Caco-2 (cell line): Measurements from ENCODE around the gene NEGR1. TPM values are rescaled to one million over a fixed set of nuclear protein-coding genes. Genes with fewer than 3 reads are reported as not detected.

Source experiments
- BruUV-seq: library from RNA; stranded (reverse); fragments of 400-500 nt; replicated peaks from 2 replicates; lab custom pipeline; 2021; lab: Mats Ljungman, UMichigan
- CTCF ChIA-PET: fragments of 300-600 bp; sonication (Branson Sonifier 250); formaldehyde crosslinking; loops from one replicate; lab custom pipeline; 2022; ENCODE audit warnings: antibody characterized with exemption; lab: Charles Lee
- POLR2A ChIA-PET: fragments of 300-600 bp; sonication (Branson Sonifier 250); formaldehyde crosslinking; loops from one replicate; lab custom pipeline; 2022; ENCODE audit warnings: antibody characterized with exemption; lab: Charles Lee
- DNase-seq, 2 experiments: peaks; one replicate each; pipeline versions ENCODE4 v3.0.0 to v3.0.0-alpha.2; 2020 to 2022
- H3K27me3 ChIP-seq: replicated peaks from 2 replicates; pipeline ENCODE4 v1.6.0; 2011; ENCODE audit warnings: low read length; ENCODE audit not compliant: control insufficient read depth, insufficient read depth
- H3K36me3 ChIP-seq: 2 replicates; pipeline ENCODE4 v1.5.1; 2011; ENCODE audit warnings: low read length; ENCODE audit not compliant: control insufficient read depth, insufficient read depth
- H3K4me1 ChIP-seq: fragments of 250-450 bp; sonication (Bioruptor Pico); 2 replicates; pipeline ENCODE4 v1.5.1; 2020; ENCODE audit warnings: mild to moderate bottlenecking
- H3K4me3 ChIP-seq: 2 replicates; pipeline ENCODE4 v1.5.1; 2011; ENCODE audit warnings: low read depth, mild to moderate bottlenecking, control low read depth, low read length
- H3K9me3 ChIP-seq: fragments of 250-450 bp; sonication (Bioruptor Pico); 2 replicates; pipeline ENCODE4 v1.5.1; 2020; ENCODE audit warnings: mild to moderate bottlenecking, moderate library complexity
- H3K27ac Mint-ChIP-seq: one replicate; pipeline ENCODE4 v1.8.0; 2022; ENCODE audit warnings: mixed read lengths; ENCODE audit not compliant: unreplicated experiment
- H3K27me3 Mint-ChIP-seq: one replicate; pipeline ENCODE4 v1.8.0; 2022; ENCODE audit warnings: mixed read lengths; ENCODE audit not compliant: insufficient read depth, unreplicated experiment
- H3K36me3 Mint-ChIP-seq: one replicate; pipeline ENCODE4 v1.8.0; 2022; ENCODE audit warnings: mild to moderate bottlenecking, mixed read lengths; ENCODE audit not compliant: insufficient read depth, unreplicated experiment
- H3K4me1 Mint-ChIP-seq: one replicate; pipeline ENCODE4 v1.8.0; 2022; ENCODE audit warnings: low read depth, mixed read lengths; ENCODE audit not compliant: unreplicated experiment
- H3K4me3 Mint-ChIP-seq: one replicate; pipeline ENCODE4 v1.8.0; 2022; ENCODE audit warnings: mild to moderate bottlenecking, moderate library complexity, mixed read lengths; ENCODE audit not compliant: unreplicated experiment
- H3K9me3 Mint-ChIP-seq: one replicate; pipeline ENCODE4 v1.8.0; 2022; ENCODE audit warnings: mixed read lengths; ENCODE audit not compliant: unreplicated experiment
- CTCF ChIP-seq, 2 experiments: fragments of 200-600 bp in 1 of 2; IDR thresholded peaks; 1 replicate in 1 of 2; 2 replicates in 1 of 2; pipeline versions ENCODE4 v1.5.1 to v1.8.0; 2011 to 2022; ENCODE audit warnings: antibody characterized with exemption in 1 of 2, control low read depth in 1 of 2, inconsistent platforms in 1 of 2, low read depth in 1 of 2, low read length in 1 of 2, mild to moderate bottlenecking in 1 of 2, moderate library complexity in 1 of 2; ENCODE audit not compliant: insufficient read depth in 1 of 2, severe bottlenecking in 1 of 2, unreplicated experiment in 1 of 2
- intact Hi-C: fragments of 100-400 bp; cut with micrococcal nuclease; formaldehyde crosslinking; loops from one replicate; pipeline ENCODE4 v1.10.0; 2022; ENCODE audit not compliant: unreplicated experiment
- total RNA-seq: library from RNA; stranded (reverse); gene quantifications from 2 replicates; pipeline ENCODE4 v1.2.3, GENCODE V29; 2022

The NEGR1 gene
- total RNA-seq, 1 experiment from 2014 or later: not detected

GRCh38 chr1:71948561-71948960 lies 333.8 kb downstream of the NEGR1 start:
- intact Hi-C loops: no loop called here
- DNase-seq: no peak
- Histone ChIP-seq H3K27me3 (no peaks in the 10 kb centered on the region), H3K4me3 (no peak overlapping the region), H3K36me3 (no peaks in the 10 kb centered on the region), H3K4me1 (no peaks in the 10 kb centered on the region), H3K9me3 (no peaks in the 10 kb centered on the region)
- H3K27ac Mint-ChIP-seq: no peak overlapping the region
- ChIA-PET POLR2A (no interaction called here), CTCF (no interaction called here)
- no peak for TF ChIP-seq CTCF (IDR thresholded peaks at IDR 0.05; ENCODE audit: insufficient read depth in 1 of 2, low read depth in 1 of 2, low read length in 1 of 2, severe bottlenecking in 1 of 2, unreplicated experiment in 1 of 2)
- H3K36me3 Mint-ChIP-seq: no peaks in the 10 kb centered on the region
- no TSS peak for BruUV-seq
- no peak overlapping the region for H3K4me3 Mint-ChIP-seq
- H3K9me3 Mint-ChIP-seq: no peaks in the 10 kb centered on the region
- H3K27me3 Mint-ChIP-seq: no peaks in the 10 kb centered on the region
- H3K4me1 Mint-ChIP-seq: no peaks in the 10 kb centered on the region

- no peak for DNase-seq
- Mint-ChIP-seq H3K4me1 (no peaks in the 10 kb centered on the region), H3K36me3 (no peaks in the 10 kb centered on the region), H3K27ac (no peak overlapping the region), H3K27me3 (no peaks in the 10 kb centered on the region), H3K4me3 (no peak overlapping the region), H3K9me3 (no peaks in the 10 kb centered on the region)
- no peak for TF ChIP-seq CTCF (IDR thresholded peaks at IDR 0.05; ENCODE audit: insufficient read depth in 1 of 2, low read depth in 1 of 2, low read length in 1 of 2, severe bottlenecking in 1 of 2, unreplicated experiment in 1 of 2)
- no peaks in the 10 kb centered on the region for H3K9me3 ChIP-seq
- CTCF ChIA-PET: no interaction called here
- H3K4me3 ChIP-seq: no peak overlapping the region
- no peaks in the 10 kb centered on the region for H3K4me1 ChIP-seq
- BruUV-seq: no TSS peak
- H3K27me3 ChIP-seq: no peaks in the 10 kb centered on the region
- POLR2A ChIA-PET: no interaction called here
- intact Hi-C loops: no loop called here
- H3K36me3 ChIP-seq: no peaks in the 10 kb centered on the region
These were observed 338.3 kb downstream of the NEGR1 start for GRCh38 chr1:71944006-71944405.

- CTCF ChIA-PET: no interaction called here
- Mint-ChIP-seq H3K4me1 (no peaks in the 10 kb centered on the region), H3K9me3 (no peaks in the 10 kb centered on the region), H3K27ac (no peak overlapping the region), H3K4me3 (no peak overlapping the region), H3K36me3 (no peaks in the 10 kb centered on the region), H3K27me3 (no peaks in the 10 kb centered on the region)
- Histone ChIP-seq H3K27me3 (no peaks in the 10 kb centered on the region), H3K36me3 (no peaks in the 10 kb centered on the region), H3K4me1 (no peaks in the 10 kb centered on the region), H3K4me3 (no peak overlapping the region), H3K9me3 (no peaks in the 10 kb centered on the region)
- no peak for TF ChIP-seq CTCF (IDR thresholded peaks at IDR 0.05; ENCODE audit: insufficient read depth in 1 of 2, low read depth in 1 of 2, low read length in 1 of 2, severe bottlenecking in 1 of 2, unreplicated experiment in 1 of 2)
- intact Hi-C loops: no loop called here
- BruUV-seq: no TSS peak
- no peak for DNase-seq
- POLR2A ChIA-PET: no interaction called here
These were observed 342.1 kb downstream of the NEGR1 start for GRCh38 chr1:71940261-71940660.
